HG03432 (cell line): Measurements from ENCODE around the gene ZNHIT3.
"Not testable (repeated sequence)": the region's sequence is repeated elsewhere in the genome, so short reads cannot be mapped to it uniquely, and the experiment has no call there.

Source experiments
- ATAC-seq: cut with Tn5 transposase; IDR thresholded peaks from one replicate; pipeline ENCODE4 v1.9.1; 2021; ENCODE audit warnings: mild to moderate bottlenecking, moderate library complexity; ENCODE audit not compliant: unreplicated experiment

ZNHIT3 gene

GRCh38 chr17:36482611-36483504 is 3.6 kb upstream of the ZNHIT3 start:
- ATAC-seq = peak; percentile 51

- ATAC-seq = not testable (repeated sequence)
Observed at GRCh38 chr17:36484021-36484420, 2.5 kb upstream of the ZNHIT3 start.

GRCh38 chr17:36485027-36485426 is 1.5 kb upstream of the ZNHIT3 start:
- no peak for ATAC-seq

GRCh38 chr17:36485805-36486203 is 677 bp upstream of the ZNHIT3 start:
- ATAC-seq = no peak

- no peak for ATAC-seq
Observed at GRCh38 chr17:36493956-36494355, 7.5 kb downstream of the ZNHIT3 start.

GRCh38 chr17:36494674-36495073 is 8.2 kb downstream of the ZNHIT3 start:
- no peak for ATAC-seq

GRCh38 chr17:36495076-36495578 is 8.6 kb downstream of the ZNHIT3 start:
- no peak for ATAC-seq

- no peak for ATAC-seq
Observed at GRCh38 chr17:36496018-36496789, 9.7 kb downstream of the ZNHIT3 start.

GRCh38 chr17:36498155-36498554 is 11.7 kb downstream of the ZNHIT3 start:
- no peak for ATAC-seq

GRCh38 chr17:36498560-36499300 is 12.2 kb downstream of the ZNHIT3 start:
- no peak for ATAC-seq

- ATAC-seq = no peak
Observed at GRCh38 chr17:36500745-36501225, 14.3 kb downstream of the ZNHIT3 start.

- no peak for ATAC-seq
Observed at GRCh38 chr17:36501351-36501750, 14.9 kb downstream of the ZNHIT3 start.

GRCh38 chr17:36501963-36502362 is 15.5 kb downstream of the ZNHIT3 start:
- ATAC-seq = no peak

- no peak for ATAC-seq
Observed at GRCh38 chr17:36503456-36504155, 17.1 kb downstream of the ZNHIT3 start.

GRCh38 chr17:36504156-36504545 is 17.7 kb downstream of the ZNHIT3 start:
- no peak for ATAC-seq

GRCh38 chr17:36505171-36505570 is 18.7 kb downstream of the ZNHIT3 start:
- ATAC-seq = no peak

GRCh38 chr17:36506249-36506826 is 19.9 kb downstream of the ZNHIT3 start:
- ATAC-seq = no peak

GRCh38 chr17:36506831-36507230 is 20.4 kb downstream of the ZNHIT3 start:
- ATAC-seq = no peak

GRCh38 chr17:36507266-36507665 is 20.8 kb downstream of the ZNHIT3 start:
- ATAC-seq = no peak

GRCh38 chr17:36508439-36508838 is 22.0 kb downstream of the ZNHIT3 start:
- not testable (repeated sequence) for ATAC-seq
